ENCODE measurements around the gene TFRC. TPM values are rescaled to one million over a fixed set of nuclear protein-coding genes. Genes with fewer than 3 reads are reported as not detected.

Gene TFRC
- total RNA-seq, 1 experiment from 2014 or later: 261 TPM

DNA sequence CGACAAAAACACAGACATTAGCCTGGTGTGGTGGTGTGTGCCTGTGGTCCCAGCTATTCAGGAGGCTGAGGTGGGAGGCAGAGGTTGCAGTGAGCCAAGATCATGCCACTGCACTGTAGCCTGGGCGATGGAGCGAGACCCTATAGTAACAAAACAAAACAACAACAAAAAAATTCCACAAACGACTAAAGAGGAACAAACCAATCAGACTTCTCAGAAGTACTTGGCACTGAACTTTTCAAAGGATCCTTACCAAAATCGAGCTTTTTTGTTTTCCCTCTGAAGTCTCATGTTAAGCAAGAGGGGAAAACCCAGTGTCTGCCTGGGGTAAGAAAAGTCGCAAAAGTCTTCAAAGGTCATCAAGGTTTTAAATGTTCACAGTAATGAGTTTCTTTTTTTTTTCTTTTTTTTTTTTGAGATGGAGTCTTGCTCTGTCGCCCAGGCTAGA is 30.1 kb upstream of the TFRC start:
- Histone ChIP-seq H3K36me3 (ENCODE audit: control insufficient read depth in 1 of 2, insufficient read depth in 2 of 2, low read length in 2 of 2) (no peaks in the 10 kb centered on the region), H3K79me2 (ENCODE audit: insufficient read depth, low read length) (no peaks in the 10 kb centered on the region), H4K20me1 (ENCODE audit: insufficient read depth) (no peaks in the 10 kb centered on the region), H3K4me2 (ENCODE audit: low read length) (no peak overlapping the region), H3K4me1 (ENCODE audit: control insufficient read depth in 1 of 2, insufficient read depth in 2 of 2, low read length in 2 of 2) (peaks cover 10 to 23% of the 10 kb centered on the region in 2 experiments; a peak in 3 of 4 replicates), H3K27me3 (ENCODE audit: insufficient read depth, low read length) (no peaks in the 10 kb centered on the region), H3K9me2 (ENCODE audit: insufficient read depth) (no peaks in the 10 kb centered on the region), H3K9ac (ENCODE audit: low read length) (no peak overlapping the region), H3K27ac (ENCODE audit: low read depth, low read length) (no peak overlapping the region), H3K9me3 (ENCODE audit: control insufficient read depth in 1 of 2, insufficient read depth in 1 of 2, low read depth in 1 of 2, low read length in 2 of 2) (no peaks in the 10 kb centered on the region), H2AFZ (ENCODE audit: low read depth, low read length, poor library complexity, severe bottlenecking) (no peak overlapping the region), H3K4me3 (replicated peaks in 1 of 2; ENCODE audit: low read depth in 1 of 2, low read length in 2 of 2) (no peak overlapping the region)
- CTCF ChIA-PET: no interaction called here
- TF ChIP-seq YY1 (IDR thresholded peaks at IDR 0.05; ENCODE audit: extremely low read depth, insufficient replicate concordance, low read depth, low read length) (no peak), SIN3A (IDR thresholded peaks at IDR 0.05; ENCODE audit: low read depth) (no peak), JUND (IDR thresholded peaks at IDR 0.05) (no peak), FOSL1 (IDR thresholded peaks at IDR 0.05; ENCODE audit: low read depth) (no peak), EZH2phosphoT487 (IDR thresholded peaks at IDR 0.05; ENCODE audit: borderline replicate concordance) (no peak), RAD21 (IDR thresholded peaks at IDR 0.05; ENCODE audit: low read depth) (no peak), CBX3 (IDR thresholded peaks at IDR 0.05; ENCODE audit: low read depth) (no peak), CEBPB (IDR thresholded peaks at IDR 0.05; ENCODE audit: low read depth) (no peak), ZFX (IDR thresholded peaks at IDR 0.05) (no peak)
- TF ChIP-seq, protein P1, sequence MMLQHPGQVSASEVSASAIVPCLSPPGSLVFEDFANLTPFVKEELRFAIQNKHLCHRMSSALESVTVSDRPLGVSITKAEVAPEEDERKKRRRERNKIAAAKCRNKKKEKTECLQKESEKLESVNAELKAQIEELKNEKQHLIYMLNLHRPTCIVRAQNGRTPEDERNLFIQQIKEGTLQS (IDR thresholded peaks at IDR 0.05): no peak
- TF ChIP-seq, protein P2, sequence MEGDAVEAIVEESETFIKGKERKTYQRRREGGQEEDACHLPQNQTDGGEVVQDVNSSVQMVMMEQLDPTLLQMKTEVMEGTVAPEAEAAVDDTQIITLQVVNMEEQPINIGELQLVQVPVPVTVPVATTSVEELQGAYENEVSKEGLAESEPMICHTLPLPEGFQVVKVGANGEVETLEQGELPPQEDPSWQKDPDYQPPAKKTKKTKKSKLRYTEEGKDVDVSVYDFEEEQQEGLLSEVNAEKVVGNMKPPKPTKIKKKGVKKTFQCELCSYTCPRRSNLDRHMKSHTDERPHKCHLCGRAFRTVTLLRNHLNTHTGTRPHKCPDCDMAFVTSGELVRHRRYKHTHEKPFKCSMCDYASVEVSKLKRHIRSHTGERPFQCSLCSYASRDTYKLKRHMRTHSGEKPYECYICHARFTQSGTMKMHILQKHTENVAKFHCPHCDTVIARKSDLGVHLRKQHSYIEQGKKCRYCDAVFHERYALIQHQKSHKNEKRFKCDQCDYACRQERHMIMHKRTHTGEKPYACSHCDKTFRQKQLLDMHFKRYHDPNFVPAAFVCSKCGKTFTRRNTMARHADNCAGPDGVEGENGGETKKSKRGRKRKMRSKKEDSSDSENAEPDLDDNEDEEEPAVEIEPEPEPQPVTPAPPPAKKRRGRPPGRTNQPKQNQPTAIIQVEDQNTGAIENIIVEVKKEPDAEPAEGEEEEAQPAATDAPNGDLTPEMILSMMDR (IDR thresholded peaks at IDR 0.05 in 2 of 3, conservative IDR thresholded peaks at IDR 0.05 in 1 of 3; ENCODE audit: borderline replicate concordance in 1 of 3, insufficient read depth in 1 of 3, low read depth in 2 of 3, low read length in 2 of 3): no peak
- TF ChIP-seq, protein P3, sequence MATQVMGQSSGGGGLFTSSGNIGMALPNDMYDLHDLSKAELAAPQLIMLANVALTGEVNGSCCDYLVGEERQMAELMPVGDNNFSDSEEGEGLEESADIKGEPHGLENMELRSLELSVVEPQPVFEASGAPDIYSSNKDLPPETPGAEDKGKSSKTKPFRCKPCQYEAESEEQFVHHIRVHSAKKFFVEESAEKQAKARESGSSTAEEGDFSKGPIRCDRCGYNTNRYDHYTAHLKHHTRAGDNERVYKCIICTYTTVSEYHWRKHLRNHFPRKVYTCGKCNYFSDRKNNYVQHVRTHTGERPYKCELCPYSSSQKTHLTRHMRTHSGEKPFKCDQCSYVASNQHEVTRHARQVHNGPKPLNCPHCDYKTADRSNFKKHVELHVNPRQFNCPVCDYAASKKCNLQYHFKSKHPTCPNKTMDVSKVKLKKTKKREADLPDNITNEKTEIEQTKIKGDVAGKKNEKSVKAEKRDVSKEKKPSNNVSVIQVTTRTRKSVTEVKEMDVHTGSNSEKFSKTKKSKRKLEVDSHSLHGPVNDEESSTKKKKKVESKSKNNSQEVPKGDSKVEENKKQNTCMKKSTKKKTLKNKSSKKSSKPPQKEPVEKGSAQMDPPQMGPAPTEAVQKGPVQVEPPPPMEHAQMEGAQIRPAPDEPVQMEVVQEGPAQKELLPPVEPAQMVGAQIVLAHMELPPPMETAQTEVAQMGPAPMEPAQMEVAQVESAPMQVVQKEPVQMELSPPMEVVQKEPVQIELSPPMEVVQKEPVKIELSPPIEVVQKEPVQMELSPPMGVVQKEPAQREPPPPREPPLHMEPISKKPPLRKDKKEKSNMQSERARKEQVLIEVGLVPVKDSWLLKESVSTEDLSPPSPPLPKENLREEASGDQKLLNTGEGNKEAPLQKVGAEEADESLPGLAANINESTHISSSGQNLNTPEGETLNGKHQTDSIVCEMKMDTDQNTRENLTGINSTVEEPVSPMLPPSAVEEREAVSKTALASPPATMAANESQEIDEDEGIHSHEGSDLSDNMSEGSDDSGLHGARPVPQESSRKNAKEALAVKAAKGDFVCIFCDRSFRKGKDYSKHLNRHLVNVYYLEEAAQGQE (IDR thresholded peaks at IDR 0.05; ENCODE audit: low read depth): no peak
- DNase-seq (ENCODE audit: low read depth, low spot score) (no peak), ATAC-seq (no peak)
- no TSS peak for BruUV-seq (replicated peaks)
- intact Hi-C loops (cut with micrococcal nuclease): no loop called here
- POLR2A ChIA-PET: no interaction called here
- RAD21 ChIA-PET (ENCODE audit: low non-redundant PET in 1 of 2, low total read pairs in 2 of 2, uncharacterized antibody in 2 of 2, unreplicated experiment in 2 of 2): no interaction called here
